ENCODE data around the gene MAML3.

The MAML3 gene

DNA sequence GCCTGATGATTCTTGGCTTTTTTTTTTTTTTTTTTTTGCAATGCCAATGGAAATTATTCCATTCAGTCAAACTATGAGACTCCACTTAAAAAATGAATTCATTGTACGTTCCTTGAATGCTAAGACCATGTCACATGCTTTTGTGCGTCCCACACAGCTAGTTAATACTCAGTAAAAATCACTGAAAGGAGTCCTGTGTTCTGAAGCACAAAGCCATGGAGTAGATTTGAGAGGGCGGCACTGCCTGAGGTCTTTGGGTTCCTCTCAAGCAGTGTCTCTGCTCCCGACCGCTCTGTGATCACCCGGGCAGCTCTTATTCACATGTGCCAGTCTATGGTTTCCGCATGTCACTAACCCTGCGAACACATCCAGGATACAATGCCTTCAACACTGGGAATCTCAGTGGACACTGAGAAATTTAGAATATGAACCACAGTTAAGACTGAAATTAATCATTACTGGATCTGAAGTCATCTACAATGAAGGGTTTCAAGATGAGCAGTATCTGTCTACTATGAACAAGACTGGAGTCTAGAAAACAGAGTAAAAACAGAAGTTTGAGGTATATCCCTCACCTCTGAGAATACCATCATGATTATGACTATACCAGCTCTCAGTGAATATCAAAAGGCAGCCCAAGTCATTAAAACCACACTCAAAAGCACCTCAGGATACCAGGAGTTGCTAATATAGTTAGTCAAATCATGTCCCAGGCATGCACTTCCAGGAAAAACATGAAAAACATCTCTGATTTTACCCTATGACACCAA lies 295.4 kb downstream of the MAML3 start:
- Histone ChIP-seq H3K4me3 (ENCODE audit: low read depth, low read length, poor library complexity, severe bottlenecking) (no peak overlapping the region), H3K9me3 (ENCODE audit: low read length) (no peaks in the 10 kb centered on the region), H3K79me2 (ENCODE audit: insufficient read depth, low read length) (no peaks in the 10 kb centered on the region), H3K27ac (ENCODE audit: low read depth, low read length, poor library complexity, severe bottlenecking) (no peak overlapping the region), H3F3A (ENCODE audit: insufficient read depth, low read length) (no peaks in the 10 kb centered on the region), H3K9ac (ENCODE audit: low read length) (no peak overlapping the region), H3K27me3 (ENCODE audit: insufficient read depth, low read length) (no peaks in the 10 kb centered on the region), H4K20me1 (ENCODE audit: insufficient read depth, low read length) (no peaks in the 10 kb centered on the region), H3K4me2 (ENCODE audit: low read length) (no peak overlapping the region), H3K9me2 (ENCODE audit: low read depth, low read length) (no peaks in the 10 kb centered on the region), H3K36me3 (ENCODE audit: insufficient read depth, low read length) (no peaks in the 10 kb centered on the region), H2AFZ (ENCODE audit: low read length) (no peak overlapping the region), H3K4me1 (ENCODE audit: insufficient read depth, low read length, severe bottlenecking) (no peaks in the 10 kb centered on the region)
- TF ChIP-seq EZH2 (IDR thresholded peaks at IDR 0.05; ENCODE audit: borderline replicate concordance, low read length) = no peak
- TF ChIP-seq, protein P1, sequence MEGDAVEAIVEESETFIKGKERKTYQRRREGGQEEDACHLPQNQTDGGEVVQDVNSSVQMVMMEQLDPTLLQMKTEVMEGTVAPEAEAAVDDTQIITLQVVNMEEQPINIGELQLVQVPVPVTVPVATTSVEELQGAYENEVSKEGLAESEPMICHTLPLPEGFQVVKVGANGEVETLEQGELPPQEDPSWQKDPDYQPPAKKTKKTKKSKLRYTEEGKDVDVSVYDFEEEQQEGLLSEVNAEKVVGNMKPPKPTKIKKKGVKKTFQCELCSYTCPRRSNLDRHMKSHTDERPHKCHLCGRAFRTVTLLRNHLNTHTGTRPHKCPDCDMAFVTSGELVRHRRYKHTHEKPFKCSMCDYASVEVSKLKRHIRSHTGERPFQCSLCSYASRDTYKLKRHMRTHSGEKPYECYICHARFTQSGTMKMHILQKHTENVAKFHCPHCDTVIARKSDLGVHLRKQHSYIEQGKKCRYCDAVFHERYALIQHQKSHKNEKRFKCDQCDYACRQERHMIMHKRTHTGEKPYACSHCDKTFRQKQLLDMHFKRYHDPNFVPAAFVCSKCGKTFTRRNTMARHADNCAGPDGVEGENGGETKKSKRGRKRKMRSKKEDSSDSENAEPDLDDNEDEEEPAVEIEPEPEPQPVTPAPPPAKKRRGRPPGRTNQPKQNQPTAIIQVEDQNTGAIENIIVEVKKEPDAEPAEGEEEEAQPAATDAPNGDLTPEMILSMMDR (IDR thresholded peaks at IDR 0.05; ENCODE audit: low read length) = no peak

DNA sequence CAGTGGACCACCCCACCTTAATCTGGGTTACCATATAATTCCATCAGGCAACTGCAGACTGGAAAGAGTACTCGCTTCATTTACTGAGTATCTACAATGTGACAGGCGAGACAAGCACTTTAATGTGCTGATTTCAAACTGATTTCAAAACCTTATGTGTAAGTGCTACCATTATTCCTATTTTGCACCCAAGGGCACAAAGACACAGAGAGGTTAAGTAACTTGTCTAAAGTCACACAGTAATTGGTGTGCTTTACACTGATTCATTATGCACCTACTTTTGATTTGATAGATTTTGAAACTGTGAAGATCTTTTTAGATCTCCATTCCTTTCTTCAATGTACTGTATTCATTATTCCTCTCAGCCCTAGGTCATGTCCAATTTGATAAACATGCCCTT lies 296.0 kb downstream of the MAML3 start:
- Histone ChIP-seq H3K36me3 (ENCODE audit: insufficient read depth, low read length) (no peaks in the 10 kb centered on the region), H3K79me2 (ENCODE audit: insufficient read depth, low read length) (no peaks in the 10 kb centered on the region), H3K27ac (ENCODE audit: low read depth, low read length, poor library complexity, severe bottlenecking) (no peak overlapping the region), H3K4me1 (ENCODE audit: insufficient read depth, low read length, severe bottlenecking) (no peaks in the 10 kb centered on the region), H4K20me1 (ENCODE audit: insufficient read depth, low read length) (no peaks in the 10 kb centered on the region), H3K9me3 (ENCODE audit: low read length) (no peaks in the 10 kb centered on the region), H3K9me2 (ENCODE audit: low read depth, low read length) (no peaks in the 10 kb centered on the region), H3K4me3 (ENCODE audit: low read depth, low read length, poor library complexity, severe bottlenecking) (no peak overlapping the region), H3K4me2 (ENCODE audit: low read length) (no peak overlapping the region), H3F3A (ENCODE audit: insufficient read depth, low read length) (no peaks in the 10 kb centered on the region), H2AFZ (ENCODE audit: low read length) (no peak overlapping the region), H3K27me3 (ENCODE audit: insufficient read depth, low read length) (no peaks in the 10 kb centered on the region), H3K9ac (ENCODE audit: low read length) (no peak overlapping the region)
- TF ChIP-seq EZH2 (IDR thresholded peaks at IDR 0.05; ENCODE audit: borderline replicate concordance, low read length) = no peak
- TF ChIP-seq, protein P1 (IDR thresholded peaks at IDR 0.05; ENCODE audit: low read length) = no peak

DNA sequence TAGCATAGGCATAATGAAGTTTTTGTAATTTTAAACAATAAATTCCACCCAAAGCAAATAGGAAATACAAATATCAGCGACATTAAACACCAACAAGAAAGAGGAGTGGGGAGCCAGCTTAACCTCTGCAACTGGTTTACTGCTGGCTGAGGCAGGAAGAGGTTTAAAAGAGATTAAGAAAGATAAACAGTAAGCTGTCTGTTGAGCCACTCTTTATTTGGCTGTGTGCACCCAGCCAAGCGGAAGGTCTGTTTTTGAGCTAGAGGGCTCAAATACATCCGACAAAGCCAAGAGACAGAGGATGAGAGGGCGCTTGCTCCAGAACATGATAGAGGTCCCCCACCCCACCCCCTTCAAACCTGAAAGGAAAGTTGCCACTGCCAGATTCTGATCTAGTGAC lies 297.0 kb downstream of the MAML3 start:
- H3K4me1 ChIP-seq (ENCODE audit: insufficient read depth, low read length, severe bottlenecking) = no peaks in the 10 kb centered on the region
- H3K36me3 ChIP-seq (ENCODE audit: insufficient read depth, low read length) = no peaks in the 10 kb centered on the region
- no peak overlapping the region for H3K4me2 ChIP-seq (ENCODE audit: low read length)
- no peaks in the 10 kb centered on the region for H3K27me3 ChIP-seq (ENCODE audit: insufficient read depth, low read length)
- H3K9ac ChIP-seq (ENCODE audit: low read length) = no peak overlapping the region
- H3K4me3 ChIP-seq (ENCODE audit: low read depth, low read length, poor library complexity, severe bottlenecking) = no peak overlapping the region
- H3F3A ChIP-seq (ENCODE audit: insufficient read depth, low read length) = no peaks in the 10 kb centered on the region
- no peaks in the 10 kb centered on the region for H3K79me2 ChIP-seq (ENCODE audit: insufficient read depth, low read length)
- no peaks in the 10 kb centered on the region for H4K20me1 ChIP-seq (ENCODE audit: insufficient read depth, low read length)
- no peak overlapping the region for H3K27ac ChIP-seq (ENCODE audit: low read depth, low read length, poor library complexity, severe bottlenecking)
- no peaks in the 10 kb centered on the region for H3K9me2 ChIP-seq (ENCODE audit: low read depth, low read length)
- no peak for TF ChIP-seq EZH2 (IDR thresholded peaks at IDR 0.05; ENCODE audit: borderline replicate concordance, low read length)
- TF ChIP-seq, protein P1 (IDR thresholded peaks at IDR 0.05; ENCODE audit: low read length) = no peak
- no peaks in the 10 kb centered on the region for H3K9me3 ChIP-seq (ENCODE audit: low read length)
- no peak overlapping the region for H2AFZ ChIP-seq (ENCODE audit: low read length)
